Retina (tissue), 1 donor: ENCODE measurements around the gene EXOC4.

Source experiments
- DNase-seq: peaks from one replicate; pipeline ENCODE4 v3.0.0-alpha.2; 2016

The EXOC4 gene

DNA sequence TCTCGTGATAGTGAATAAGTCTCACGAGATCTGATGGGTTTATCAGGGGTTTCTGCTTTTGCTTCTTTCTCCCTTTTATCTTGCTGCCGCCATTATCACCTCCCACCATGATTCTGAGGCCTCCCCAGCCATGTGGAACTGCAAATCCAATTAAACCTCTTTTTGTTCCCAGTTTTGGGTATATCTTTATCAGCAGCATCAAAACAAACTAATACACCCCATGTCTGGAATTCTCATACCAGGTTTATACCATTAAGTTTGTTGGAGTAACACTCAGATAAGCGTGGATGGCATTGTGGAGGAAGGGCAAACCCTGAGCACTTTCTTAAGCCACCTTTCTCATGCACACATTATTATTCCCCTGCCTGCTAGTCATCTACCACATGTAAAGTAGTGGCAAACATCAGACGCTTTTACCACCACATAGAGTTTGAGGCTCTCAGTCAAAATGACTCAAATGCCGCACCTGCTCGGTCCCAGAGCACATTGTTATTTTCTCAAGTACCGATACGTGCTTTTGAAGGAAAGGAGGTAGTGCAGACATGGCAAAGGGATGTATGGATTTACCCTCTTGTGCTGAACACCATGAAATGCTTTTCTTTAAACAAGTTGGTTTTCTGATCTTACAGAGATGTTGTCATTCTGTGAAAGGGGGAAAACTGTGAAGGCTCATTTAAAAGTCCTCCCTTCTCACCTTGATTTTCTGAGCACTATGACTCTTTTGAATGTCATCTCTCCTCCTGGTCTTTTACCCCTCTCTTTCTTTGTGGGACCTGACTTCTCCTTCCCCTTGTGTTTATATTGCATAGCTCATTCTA, 429.7 kb downstream of the EXOC4 start:
- DNase-seq, result no peak

DNA sequence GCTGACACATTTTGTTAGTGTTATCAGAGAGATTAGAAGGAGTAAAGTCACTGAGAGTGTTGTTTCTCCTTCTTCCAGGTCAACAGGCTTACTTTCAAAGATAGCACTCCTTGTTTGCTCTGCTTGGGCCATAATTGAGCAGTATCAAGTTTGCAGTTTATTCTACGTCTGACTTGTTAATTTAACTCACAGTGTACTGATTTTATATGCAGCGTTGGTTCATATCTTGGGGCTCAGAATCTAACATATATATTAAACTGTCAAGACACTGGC, 430.2 kb downstream of the EXOC4 start:
- no peak for DNase-seq

DNA sequence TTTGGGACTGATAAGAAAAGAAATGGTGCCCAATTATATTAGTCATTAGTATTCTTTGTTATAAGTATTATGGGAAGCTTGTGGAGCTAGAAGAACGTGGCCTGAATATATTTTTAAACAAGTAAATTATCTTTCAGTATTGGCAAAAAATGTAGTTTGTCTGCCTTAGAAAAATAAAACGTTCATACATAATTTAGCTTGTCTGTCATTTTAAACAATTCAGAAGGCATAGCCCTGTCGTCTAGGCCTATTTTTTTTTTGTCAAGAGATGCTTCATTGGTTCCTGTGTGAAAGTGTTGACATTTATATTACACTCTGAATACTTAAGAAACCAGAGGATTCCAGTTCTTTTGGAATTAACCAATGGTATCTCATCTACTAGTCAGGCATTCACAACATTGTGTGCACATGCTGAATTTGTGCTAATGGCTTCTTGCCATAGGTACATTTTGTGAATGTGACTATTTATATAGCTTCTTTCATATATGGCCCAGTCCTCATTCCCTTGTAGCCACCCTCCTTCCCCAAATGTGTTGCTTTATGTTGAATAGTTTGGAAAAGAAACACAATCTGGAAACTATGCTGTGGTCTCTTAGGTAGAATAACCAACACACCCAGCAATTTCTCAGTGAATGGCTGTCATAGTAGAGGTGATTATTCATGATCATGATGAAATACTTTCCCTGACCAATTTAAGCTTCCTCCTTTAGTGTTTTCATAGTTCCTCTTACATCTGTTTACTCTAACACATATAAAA, 435.8 kb downstream of the EXOC4 start:
- DNase-seq, result no peak

DNA sequence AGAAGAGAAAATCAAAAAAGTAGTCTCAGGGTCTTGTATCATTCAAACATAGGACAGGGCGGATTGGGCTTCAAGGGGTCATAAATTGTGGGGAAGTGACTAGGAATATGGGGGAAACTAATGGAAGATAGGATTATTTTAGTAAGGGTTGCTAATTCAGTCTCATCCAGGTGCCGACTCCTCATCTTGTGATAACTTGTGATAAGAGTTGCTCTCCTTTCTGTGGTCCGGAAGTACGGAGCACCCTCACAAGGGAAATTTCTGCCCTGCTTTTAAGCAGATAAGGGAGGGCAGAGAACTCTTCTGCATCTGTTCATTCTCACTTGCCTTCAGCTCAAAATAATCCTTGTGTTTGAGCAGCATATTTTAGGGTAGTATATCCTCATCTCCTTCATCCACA, 437.9 kb downstream of the EXOC4 start:
- no peak for DNase-seq

DNA sequence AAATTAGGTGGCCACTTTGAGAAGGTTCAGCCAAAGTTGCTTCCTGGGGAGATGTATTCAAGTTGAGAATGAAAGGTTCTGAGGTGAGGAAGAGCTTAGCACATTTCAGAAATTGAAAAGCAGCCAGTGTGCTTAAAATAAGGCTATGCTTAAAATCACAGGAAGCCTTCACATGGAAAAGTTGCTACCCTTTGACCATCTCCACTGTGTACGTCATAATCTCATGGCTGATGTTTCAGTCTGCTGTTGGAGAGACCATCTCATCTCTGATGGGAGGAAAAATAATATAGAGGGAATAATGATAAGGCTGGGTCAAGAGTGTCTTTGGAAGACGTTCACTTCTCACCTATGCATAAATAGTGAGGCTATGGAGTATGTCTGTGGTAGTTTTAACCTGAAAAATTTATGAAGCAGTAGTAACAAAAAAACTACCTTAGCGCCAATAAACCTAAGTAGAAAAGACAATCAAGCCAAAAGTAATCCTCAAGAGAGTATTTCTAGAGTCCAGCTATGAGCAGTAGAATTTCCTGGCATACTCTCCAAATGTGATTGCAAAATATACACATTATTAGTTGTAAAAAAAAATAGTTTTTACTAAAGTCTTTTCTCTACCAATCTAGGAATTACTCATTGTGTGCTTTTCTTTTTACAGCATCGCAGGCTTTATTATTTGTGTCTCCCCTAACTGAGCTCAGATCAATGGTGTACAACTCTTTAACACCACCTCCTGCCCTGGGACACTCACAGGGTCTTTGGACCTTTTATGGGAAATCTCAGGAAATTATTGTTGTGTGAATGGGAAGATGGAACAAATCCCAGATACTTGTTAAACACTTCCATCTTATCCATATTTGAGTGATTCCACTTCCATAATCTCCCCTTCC, 439.1 kb downstream of the EXOC4 start:
- no peak for DNase-seq

DNA sequence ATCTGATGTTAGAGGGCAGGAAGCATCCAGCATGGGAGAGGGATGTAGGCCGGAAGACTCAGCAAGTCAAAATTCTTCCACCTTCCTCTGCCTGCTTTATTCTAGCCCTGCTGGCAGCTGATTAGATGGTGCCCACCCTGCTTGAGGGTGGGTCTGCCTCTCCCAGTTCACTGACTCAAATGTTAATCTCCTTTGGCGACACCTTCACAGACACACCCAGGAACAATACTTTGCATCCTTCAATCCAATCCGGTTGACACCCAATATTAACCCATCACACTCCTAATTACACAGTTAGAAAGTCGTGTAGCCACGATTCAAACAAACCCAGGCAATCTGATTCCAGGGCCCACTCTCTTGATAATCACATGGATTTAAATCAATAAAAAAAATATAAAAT, 440.4 kb downstream of the EXOC4 start:
- no peak for DNase-seq

DNA sequence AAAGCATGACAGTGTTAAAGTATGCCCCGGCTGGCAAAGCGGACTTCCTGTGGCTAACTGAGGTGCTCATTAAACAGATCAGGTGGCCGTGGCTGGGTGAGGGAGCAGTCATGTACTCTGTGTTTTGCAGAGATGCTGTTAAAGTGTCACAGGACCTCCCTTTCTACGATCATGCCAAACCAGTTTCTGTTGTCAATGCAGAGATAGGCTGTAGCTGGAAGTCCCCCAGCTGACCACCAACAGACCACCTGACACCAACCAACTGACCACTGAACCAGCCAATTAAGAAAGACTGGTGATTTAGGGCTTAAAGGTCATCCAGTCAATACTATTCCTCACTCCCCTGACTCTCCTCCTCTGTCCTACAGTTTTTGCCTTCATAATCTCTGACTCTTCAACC, 443.2 kb downstream of the EXOC4 start:
- DNase-seq, result no peak

DNA sequence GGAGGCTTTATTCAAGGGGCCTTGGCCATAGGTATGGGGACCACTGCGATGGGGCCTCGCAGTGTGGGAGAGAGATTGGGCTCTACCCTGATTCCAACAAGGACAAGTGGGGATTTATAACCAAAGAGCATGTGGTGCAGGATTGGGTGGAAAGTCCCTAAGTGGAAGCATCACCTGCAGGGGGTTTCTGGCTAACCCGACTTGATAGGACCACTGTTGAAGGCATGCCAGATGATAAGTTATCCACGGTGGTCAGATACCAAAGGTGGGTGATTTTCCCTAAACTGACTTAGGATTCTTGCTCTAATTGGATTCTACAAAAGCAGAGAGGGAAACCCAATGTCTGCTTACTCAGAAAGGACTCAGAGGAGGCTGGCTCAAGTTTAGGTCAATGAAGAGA, 444.7 kb downstream of the EXOC4 start:
- DNase-seq, result no peak

DNA sequence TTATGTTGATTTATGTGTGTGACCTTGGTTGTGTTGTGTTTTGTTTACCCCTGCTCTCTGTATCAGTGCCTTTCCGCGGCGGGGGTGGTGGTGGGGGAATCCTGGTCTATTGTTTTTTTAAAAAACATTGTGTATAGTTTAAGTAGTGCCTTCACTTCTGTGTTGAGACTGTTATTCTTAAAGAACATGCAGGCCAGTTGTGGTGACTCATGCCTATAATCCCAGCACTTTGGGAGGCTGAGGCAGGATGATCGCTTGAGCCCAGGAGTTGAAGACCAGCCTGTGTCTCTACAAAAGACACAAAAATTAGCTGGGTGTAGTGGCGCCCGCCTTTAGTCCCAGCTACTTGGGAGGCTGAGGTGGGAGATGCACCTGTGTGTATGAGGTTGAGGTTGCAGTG, 445.2 kb downstream of the EXOC4 start:
- no peak for DNase-seq

DNA sequence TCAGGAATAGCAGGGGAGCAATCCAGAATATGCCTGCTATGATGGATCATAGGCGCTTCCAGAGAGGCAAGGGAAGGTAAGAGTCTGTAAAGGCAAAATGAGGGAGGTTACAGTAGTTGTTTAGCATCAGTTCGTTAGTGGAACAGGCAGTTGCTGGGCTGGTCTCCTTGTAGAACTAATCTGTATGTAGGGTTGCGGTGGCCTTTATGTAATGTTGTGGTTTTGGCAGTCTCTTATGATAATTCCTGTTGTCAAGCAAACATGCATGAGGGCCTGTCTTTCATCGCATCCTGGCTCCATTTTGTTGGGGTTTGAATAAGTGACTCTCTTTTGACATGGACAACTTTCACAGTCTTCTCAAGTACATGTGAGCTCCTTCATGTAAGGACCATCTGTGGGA, 446.5 kb downstream of the EXOC4 start:
- no peak for DNase-seq

DNA sequence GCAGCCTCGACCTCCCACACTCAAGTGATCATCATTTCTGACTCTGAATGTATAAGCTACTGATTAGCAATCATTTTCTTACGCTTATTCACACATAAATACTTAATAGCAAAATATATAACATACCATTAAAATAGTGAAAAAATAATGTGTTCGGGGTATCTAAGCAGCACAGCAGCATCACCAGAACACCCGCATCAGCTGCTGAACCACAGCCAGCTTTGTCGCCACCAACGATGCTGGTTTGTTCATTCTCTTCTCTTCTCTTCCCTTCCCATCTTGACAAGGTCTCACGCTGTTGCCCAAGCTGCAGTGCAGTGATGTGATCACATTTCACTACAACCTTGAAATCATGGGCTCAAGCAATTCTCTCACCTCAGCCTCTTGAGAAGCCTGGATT, 449.2 kb downstream of the EXOC4 start:
- no peak for DNase-seq

DNA sequence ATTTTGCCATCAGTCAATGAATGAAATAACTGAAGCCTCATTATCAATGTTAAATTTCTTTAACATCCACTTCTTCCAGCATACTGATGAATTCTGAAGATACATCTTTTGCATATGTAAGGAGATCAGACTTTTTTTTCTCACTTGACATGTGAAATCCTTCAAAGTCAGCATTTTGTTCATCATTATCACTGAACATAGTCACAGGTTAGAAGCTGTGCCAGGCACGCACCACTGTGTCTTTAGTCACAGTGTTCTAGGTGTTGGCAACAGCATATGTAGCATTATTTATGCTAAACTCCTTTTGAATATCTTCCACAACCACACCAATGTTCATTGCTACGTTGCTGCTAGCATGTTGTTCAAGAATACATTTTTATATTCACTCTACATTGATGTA, 450.1 kb downstream of the EXOC4 start:
- DNase-seq, result no peak

DNA sequence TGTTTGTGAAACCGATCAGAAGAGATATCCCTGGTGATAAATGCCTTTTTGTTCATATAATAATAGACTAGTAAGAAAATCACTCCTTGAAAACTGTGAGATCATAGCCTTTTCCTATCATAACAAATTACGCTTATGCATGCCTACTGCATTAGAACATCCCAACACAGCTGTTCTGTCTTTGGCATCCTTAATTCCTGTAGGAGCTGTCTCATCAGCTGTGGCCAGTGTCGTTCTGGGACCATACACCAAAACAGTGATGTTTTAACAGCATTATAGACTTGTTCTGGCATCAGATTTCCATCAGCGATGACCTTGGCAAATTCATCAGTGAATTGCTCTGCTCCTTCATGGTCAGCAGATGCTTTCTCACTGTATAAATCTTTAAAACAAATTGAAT, 450.7 kb downstream of the EXOC4 start:
- no peak for DNase-seq

DNA sequence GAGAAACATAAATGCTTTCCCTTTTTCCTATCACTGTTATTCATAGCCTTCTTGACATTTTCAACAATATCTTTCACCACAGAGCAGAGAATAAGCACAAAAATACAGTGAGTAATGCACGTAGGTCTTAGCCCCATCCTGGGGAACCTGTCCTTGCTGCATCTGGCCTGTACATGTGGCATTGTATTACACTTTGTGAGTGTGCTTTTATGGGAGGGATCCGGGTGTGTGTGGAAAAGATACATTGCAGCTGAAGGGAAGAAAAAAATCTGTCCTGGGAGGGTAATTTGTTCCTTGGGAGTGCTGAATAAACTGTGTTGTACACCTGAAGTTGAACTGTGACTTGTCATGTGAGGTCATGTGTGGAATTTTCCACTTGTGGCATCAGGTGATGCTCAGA, 451.6 kb downstream of the EXOC4 start:
- DNase-seq, result no peak

DNA sequence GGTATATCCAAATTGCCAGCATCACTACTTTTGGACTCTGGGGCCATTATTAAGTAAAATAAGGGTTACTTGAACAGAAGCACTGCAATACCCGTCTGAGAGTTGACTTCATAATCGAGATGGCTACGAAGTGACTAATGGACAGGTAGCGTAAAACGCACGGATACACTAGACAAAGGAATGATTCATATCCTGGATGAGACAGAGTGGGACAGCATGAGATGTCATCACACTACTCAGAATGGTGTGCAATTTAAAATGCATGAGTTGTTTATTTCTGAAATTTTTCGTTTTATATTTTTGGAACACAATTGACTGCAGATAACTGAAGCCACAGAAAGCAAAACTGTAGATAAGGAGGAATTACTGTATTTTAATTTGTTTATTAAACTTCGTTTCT, 452.7 kb downstream of the EXOC4 start:
- no peak for DNase-seq

DNA sequence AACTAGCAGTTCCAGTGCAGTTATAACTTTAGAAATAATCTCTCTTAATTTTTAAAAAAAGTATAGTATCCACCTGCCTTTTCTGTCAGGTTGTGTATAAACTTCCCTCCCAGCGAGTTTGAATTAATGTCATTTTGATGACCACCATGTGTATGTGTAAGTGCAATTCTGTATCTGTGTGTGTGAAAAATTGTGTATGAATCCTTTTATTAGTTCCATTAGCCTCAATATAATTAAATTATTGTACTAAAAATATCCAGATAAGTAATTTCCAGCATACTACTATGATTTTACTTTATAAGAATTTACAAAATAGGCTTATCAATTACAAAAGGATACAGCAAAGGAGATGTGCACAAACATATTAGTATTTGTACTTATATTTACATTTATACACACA, 453.1 kb downstream of the EXOC4 start:
- no peak for DNase-seq

DNA sequence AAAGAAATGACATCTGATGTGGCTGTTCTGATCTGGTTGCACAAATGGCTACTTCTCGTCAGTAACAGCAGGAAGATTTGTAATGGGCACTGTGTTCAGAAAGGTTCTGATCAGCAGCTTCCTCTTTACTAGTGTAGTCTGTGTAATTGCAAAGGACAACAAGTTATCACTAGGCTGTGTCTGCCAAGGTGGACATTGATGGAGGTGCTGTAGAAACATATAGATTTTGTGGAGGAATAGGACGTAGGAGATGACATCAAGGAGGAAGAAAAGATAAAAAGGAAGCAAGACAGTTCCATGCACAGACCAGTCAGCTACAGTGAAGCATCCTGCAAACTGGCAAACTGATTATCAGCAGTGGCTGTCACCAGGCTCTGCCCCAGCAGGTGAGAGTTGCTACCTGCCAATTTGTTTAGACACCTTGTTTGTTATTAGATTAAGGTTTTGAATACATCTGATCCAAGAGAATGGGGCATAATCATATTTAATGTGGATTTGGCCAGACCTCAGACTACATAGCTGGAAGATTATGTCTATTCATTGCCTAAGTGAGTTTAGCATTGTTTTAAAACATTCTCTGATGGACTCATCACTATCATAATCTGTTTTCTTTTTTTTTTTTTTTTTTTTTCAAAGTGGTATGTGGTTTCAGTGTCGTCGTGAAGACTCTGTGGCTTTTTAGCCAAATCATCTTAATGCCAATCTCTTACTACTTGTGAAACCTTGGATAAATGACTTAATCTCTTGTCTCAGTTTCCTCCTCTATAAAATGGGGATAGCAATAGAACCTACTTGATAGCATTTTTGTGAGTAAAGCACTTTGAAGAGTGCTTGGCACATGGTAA, 456.4 kb downstream of the EXOC4 start:
- no peak for DNase-seq

DNA sequence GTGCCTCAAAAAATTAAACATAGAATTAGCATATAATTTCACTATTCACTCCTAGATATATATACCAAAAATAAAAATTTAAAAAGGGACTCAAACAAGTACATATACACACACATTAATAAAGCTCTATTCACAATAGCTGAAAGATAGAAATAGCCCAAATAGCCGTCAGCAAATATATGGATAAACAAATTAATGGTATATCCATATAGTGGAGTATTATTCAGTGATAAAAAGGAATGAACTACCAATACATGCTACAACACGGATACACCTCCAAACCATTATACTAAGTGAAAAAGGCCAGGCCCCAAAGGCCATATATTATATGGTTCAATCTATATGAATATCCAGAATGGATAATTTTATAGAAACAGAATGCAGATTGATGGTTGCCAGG, 459.7 kb downstream of the EXOC4 start:
- DNase-seq, result no peak

DNA sequence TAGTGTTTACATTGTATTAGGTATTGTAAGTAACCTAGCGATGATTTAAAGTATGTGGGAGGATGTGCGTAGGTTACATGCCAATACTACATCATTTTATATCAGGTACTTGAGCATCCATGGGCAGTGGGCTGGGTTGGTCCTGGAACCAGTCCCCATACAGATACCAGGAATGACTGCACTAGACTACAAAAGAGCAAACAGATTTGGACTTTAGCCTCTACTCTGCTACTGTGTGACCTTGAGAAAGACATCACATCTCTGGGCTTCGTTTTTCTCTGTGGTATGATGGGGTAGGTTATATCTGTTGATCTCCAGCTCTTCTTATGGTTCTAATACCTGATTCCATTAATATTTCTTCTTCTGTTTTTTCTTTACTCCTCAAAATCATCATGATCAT, 461.8 kb downstream of the EXOC4 start:
- DNase-seq, result no peak

DNA sequence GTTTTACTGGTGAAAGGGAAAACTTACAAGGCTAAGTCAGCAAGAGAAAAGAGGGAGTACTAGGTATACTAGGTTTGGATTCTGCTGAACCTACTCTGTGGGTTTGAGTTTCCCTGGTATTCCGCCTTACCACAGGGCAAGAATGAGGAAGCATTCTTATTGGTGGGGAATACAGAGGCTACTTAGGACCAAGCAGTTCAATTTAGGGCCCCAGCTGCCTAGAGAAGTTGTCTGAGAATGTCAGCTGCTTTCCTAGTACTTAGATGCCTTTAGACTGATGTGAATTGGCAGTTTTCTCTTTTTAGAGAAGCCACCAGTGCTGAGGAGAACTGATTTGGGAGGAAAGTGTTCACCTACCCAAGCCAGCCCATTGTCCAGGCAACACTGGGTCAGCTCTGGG, 465.3 kb downstream of the EXOC4 start:
- DNase-seq, result no peak

DNA sequence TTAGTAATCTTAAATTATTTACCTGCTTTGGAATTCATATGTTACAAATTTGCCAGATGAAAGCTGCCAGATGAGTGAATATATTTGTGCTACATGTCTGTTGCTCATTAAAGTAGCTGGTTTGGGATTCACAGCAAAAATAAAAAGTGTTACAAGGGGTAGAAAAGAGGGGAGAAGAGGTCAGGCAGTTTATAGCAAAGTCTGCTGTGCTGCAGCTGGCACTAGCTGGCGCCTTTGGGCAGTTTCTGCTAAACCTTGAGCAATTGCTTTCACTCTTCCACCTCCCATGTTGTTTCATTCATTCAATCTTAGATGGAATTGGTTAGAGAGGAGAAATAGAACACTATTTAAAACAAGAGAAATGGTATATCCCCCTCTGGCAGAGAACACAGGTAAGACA, 470.2 kb downstream of the EXOC4 start:
- DNase-seq, result no peak

DNA sequence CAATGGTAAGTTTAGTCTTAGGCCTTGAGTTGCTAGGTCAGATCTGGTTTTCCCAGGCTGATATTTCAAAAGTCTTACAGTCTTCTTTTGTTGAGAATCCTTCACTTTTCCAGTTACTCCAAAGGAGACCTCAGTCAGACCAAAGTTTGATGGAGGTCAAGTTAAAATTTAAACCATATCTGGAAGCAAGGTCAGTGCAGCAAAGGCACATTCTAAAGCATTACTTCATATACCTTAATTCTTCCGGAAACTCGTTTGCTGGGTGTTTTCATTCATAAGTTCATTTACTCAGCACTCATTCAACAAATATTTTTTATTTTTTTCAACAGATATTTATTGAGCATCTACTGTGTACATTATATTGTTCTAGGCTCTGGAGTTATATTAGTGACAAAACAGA, 471.3 kb downstream of the EXOC4 start:
- DNase-seq, result no peak

DNA sequence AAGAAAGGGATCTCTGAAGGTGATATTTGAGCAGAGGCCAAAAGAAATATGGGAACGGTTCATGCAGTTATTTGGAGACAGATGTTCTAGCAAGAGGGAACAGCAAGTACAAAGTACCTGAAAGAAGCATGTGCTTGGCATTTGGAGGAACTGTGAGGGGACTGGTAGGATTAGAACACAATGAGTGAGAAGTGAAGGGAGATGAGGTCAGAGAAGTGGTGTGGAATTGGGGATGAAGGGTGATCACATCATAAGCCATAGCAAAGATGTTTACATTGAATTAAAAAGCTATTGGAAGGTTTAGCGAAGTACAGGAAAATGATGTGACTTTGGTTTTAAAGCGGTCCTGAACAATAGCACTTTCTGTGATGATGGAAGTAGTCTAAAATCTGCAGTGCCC, 471.8 kb downstream of the EXOC4 start:
- no peak for DNase-seq
